ENCODE measurements around the gene C9orf43. TPM values are rescaled to one million over a fixed set of nuclear protein-coding genes. Genes with fewer than 3 reads are reported as not detected.

The C9orf43 gene
- total RNA-seq, 1 experiment from 2014 or later: 0.28 TPM

- no peaks in the 10 kb centered on the region for H3K36me3 Mint-ChIP-seq
- no peak overlapping the region for H3K4me3 Mint-ChIP-seq
- no peaks in the 10 kb centered on the region for H3K9me3 Mint-ChIP-seq
- no peak overlapping the region for H3K27ac Mint-ChIP-seq
- H3K27me3 Mint-ChIP-seq (ENCODE audit: low read depth): peaks cover 40% of the 10 kb centered on the region
- POLR2A ChIA-PET: no interaction called here
- TF ChIP-seq ZNF423 (CRISPR knock-in tag; IDR thresholded peaks at IDR 0.05) (no peak), NR2C2 (CRISPR knock-in tag; IDR thresholded peaks at IDR 0.05) (no peak), MAX (CRISPR knock-in tag; IDR thresholded peaks at IDR 0.05) (no peak), TP53 (CRISPR knock-in tag; IDR thresholded peaks at IDR 0.05) (no peak), JAZF1 (CRISPR knock-in tag; IDR thresholded peaks at IDR 0.05) (no peak), ATF3 (CRISPR knock-in tag; conservative IDR thresholded peaks at IDR 0.05) (no peak), SMAD3 (CRISPR knock-in tag; IDR thresholded peaks at IDR 0.05; ENCODE audit: borderline replicate concordance) (no peak)
- TF ChIP-seq, protein P1, sequence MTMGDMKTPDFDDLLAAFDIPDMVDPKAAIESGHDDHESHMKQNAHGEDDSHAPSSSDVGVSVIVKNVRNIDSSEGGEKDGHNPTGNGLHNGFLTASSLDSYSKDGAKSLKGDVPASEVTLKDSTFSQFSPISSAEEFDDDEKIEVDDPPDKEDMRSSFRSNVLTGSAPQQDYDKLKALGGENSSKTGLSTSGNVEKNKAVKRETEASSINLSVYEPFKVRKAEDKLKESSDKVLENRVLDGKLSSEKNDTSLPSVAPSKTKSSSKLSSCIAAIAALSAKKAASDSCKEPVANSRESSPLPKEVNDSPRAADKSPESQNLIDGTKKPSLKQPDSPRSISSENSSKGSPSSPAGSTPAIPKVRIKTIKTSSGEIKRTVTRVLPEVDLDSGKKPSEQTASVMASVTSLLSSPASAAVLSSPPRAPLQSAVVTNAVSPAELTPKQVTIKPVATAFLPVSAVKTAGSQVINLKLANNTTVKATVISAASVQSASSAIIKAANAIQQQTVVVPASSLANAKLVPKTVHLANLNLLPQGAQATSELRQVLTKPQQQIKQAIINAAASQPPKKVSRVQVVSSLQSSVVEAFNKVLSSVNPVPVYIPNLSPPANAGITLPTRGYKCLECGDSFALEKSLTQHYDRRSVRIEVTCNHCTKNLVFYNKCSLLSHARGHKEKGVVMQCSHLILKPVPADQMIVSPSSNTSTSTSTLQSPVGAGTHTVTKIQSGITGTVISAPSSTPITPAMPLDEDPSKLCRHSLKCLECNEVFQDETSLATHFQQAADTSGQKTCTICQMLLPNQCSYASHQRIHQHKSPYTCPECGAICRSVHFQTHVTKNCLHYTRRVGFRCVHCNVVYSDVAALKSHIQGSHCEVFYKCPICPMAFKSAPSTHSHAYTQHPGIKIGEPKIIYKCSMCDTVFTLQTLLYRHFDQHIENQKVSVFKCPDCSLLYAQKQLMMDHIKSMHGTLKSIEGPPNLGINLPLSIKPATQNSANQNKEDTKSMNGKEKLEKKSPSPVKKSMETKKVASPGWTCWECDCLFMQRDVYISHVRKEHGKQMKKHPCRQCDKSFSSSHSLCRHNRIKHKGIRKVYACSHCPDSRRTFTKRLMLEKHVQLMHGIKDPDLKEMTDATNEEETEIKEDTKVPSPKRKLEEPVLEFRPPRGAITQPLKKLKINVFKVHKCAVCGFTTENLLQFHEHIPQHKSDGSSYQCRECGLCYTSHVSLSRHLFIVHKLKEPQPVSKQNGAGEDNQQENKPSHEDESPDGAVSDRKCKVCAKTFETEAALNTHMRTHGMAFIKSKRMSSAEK (CRISPR knock-in tag; IDR thresholded peaks at IDR 0.05; ENCODE audit: borderline replicate concordance): no peak
- TF ChIP-seq, protein P2, sequence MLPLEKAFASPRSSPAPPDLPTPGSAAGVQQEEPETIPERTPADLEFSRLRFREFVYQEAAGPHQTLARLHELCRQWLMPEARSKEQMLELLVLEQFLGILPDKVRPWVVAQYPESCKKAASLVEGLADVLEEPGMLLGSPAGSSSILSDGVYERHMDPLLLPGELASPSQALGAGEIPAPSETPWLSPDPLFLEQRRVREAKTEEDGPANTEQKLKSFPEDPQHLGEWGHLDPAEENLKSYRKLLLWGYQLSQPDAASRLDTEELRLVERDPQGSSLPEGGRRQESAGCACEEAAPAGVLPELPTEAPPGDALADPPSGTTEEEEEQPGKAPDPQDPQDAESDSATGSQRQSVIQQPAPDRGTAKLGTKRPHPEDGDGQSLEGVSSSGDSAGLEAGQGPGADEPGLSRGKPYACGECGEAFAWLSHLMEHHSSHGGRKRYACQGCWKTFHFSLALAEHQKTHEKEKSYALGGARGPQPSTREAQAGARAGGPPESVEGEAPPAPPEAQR (CRISPR knock-in tag; IDR thresholded peaks at IDR 0.05): no peak
- CTCF ChIA-PET: no interaction called here
- DNase-seq (ENCODE audit: low spot score) (no peak), ATAC-seq (no peak)
- peaks cover 25% of the 10 kb centered on the region for H3K4me1 Mint-ChIP-seq
Measured at GRCh38 chr9:113461285-113461684, 50.7 kb downstream of the C9orf43 start.

GRCh38 chr9:113461943-113462342 is 51.4 kb downstream of the C9orf43 start:
- H3K36me3 Mint-ChIP-seq: no peaks in the 10 kb centered on the region
- peaks cover 3% of the 10 kb centered on the region; the same call in 1 of the 2 replicates for H3K9me3 Mint-ChIP-seq
- DNase-seq (ENCODE audit: low spot score): no peak
- TF ChIP-seq ZNF232 (CRISPR knock-in tag; IDR thresholded peaks at IDR 0.05): no peak
- no peak for TF ChIP-seq OVOL2 (CRISPR knock-in tag; IDR thresholded peaks at IDR 0.05; ENCODE audit: borderline replicate concordance)
- TF ChIP-seq CDX4 (CRISPR knock-in tag; IDR thresholded peaks at IDR 0.05; ENCODE audit: borderline replicate concordance): no peak
- TF ChIP-seq ESRRA (CRISPR knock-in tag; IDR thresholded peaks at IDR 0.05; ENCODE audit: borderline replicate concordance): no peak
- TF ChIP-seq ELF4 (CRISPR knock-in tag; IDR thresholded peaks at IDR 0.05; ENCODE audit: low read depth): no peak
- no peak for TF ChIP-seq ZNF138 (CRISPR knock-in tag; conservative IDR thresholded peaks at IDR 0.05)
- TF ChIP-seq SP1 (CRISPR knock-in tag; conservative IDR thresholded peaks at IDR 0.05): no peak
- no peak for TF ChIP-seq EMX1 (CRISPR knock-in tag; IDR thresholded peaks at IDR 0.05)
- no peak for TF ChIP-seq MXD4 (CRISPR knock-in tag; IDR thresholded peaks at IDR 0.05; ENCODE audit: borderline replicate concordance)
- no peak for TF ChIP-seq NR3C1 (CRISPR knock-in tag; conservative IDR thresholded peaks at IDR 0.05; ENCODE audit: low read depth)
- TF ChIP-seq PRRX2 (CRISPR knock-in tag; IDR thresholded peaks at IDR 0.05): no peak
- TF ChIP-seq GTF2I (CRISPR knock-in tag; conservative IDR thresholded peaks at IDR 0.05): no peak
- TF ChIP-seq, protein P3, sequence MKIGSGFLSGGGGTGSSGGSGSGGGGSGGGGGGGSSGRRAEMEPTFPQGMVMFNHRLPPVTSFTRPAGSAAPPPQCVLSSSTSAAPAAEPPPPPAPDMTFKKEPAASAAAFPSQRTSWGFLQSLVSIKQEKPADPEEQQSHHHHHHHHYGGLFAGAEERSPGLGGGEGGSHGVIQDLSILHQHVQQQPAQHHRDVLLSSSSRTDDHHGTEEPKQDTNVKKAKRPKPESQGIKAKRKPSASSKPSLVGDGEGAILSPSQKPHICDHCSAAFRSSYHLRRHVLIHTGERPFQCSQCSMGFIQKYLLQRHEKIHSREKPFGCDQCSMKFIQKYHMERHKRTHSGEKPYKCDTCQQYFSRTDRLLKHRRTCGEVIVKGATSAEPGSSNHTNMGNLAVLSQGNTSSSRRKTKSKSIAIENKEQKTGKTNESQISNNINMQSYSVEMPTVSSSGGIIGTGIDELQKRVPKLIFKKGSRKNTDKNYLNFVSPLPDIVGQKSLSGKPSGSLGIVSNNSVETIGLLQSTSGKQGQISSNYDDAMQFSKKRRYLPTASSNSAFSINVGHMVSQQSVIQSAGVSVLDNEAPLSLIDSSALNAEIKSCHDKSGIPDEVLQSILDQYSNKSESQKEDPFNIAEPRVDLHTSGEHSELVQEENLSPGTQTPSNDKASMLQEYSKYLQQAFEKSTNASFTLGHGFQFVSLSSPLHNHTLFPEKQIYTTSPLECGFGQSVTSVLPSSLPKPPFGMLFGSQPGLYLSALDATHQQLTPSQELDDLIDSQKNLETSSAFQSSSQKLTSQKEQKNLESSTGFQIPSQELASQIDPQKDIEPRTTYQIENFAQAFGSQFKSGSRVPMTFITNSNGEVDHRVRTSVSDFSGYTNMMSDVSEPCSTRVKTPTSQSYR (CRISPR knock-in tag; IDR thresholded peaks at IDR 0.05): no peak
- TF ChIP-seq, protein P4, sequence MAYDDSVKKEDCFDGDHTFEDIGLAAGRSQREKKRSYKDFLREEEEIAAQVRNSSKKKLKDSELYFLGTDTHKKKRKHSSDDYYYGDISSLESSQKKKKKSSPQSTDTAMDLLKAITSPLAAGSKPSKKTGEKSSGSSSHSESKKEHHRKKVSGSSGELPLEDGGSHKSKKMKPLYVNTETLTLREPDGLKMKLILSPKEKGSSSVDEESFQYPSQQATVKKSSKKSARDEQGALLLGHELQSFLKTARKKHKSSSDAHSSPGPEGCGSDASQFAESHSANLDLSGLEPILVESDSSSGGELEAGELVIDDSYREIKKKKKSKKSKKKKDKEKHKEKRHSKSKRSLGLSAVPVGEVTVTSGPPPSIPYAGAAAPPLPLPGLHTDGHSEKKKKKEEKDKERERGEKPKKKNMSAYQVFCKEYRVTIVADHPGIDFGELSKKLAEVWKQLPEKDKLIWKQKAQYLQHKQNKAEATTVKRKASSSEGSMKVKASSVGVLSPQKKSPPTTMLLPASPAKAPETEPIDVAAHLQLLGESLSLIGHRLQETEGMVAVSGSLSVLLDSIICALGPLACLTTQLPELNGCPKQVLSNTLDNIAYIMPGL (CRISPR knock-in tag; IDR thresholded peaks at IDR 0.05): no peak
- no peak for TF ChIP-seq ZBTB21 (CRISPR knock-in tag; IDR thresholded peaks at IDR 0.05; ENCODE audit: borderline replicate concordance)
- TF ChIP-seq NFATC4 (CRISPR knock-in tag; IDR thresholded peaks at IDR 0.05): no peak
- H3K27ac Mint-ChIP-seq: no peak overlapping the region
- no peak for ATAC-seq
- H3K4me3 Mint-ChIP-seq: no peak overlapping the region
- H3K27me3 Mint-ChIP-seq (ENCODE audit: low read depth): peaks cover 40% of the 10 kb centered on the region
- CTCF ChIA-PET: interaction anchor here (2.6 kb wide), 1 partner anchor 16 kb away, joined by 13 read pairs; no protein-coding TSS in a partner anchor
- H3K4me1 Mint-ChIP-seq: peaks cover 22% of the 10 kb centered on the region
- POLR2A ChIA-PET: no interaction called here
